ENCODE data around the gene CRAT.

Gene CRAT

DNA sequence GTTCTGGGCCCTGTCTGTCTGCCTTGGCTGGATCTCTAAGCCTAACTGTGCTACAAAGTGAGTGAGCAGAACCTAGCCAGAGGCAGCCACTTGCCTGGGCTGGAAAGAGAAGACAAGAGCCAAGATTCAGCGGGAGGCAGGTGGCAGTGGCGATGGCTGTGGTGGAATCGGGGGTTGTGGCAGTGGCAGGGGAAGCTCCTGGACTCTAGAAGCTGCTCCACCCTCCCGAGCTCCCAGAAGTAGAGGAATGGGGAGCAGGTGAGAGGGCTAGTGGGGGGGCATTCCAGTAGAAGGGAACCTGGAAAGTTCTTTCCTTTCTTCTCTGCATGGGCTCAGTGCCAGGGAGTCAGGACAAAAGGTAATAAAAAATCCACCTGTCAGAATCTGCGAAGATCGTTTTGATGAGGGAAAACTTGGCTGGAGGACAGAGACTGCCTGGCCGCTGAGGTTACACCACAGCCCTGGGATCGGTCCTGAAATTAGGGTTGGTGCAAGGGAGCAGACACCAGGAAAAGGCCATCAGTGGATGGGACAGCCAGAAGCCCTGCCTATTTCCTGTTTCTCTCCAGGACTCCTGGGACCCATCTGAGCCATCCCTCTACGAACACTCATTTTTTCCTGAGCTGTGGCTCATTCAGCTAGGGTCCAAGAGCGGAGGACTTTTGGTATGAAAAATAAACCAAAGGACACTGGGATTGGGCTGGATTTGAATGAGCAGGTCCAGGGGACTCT is 1.6 kb downstream of the CRAT start:
- DNase-seq: no peak

DNA sequence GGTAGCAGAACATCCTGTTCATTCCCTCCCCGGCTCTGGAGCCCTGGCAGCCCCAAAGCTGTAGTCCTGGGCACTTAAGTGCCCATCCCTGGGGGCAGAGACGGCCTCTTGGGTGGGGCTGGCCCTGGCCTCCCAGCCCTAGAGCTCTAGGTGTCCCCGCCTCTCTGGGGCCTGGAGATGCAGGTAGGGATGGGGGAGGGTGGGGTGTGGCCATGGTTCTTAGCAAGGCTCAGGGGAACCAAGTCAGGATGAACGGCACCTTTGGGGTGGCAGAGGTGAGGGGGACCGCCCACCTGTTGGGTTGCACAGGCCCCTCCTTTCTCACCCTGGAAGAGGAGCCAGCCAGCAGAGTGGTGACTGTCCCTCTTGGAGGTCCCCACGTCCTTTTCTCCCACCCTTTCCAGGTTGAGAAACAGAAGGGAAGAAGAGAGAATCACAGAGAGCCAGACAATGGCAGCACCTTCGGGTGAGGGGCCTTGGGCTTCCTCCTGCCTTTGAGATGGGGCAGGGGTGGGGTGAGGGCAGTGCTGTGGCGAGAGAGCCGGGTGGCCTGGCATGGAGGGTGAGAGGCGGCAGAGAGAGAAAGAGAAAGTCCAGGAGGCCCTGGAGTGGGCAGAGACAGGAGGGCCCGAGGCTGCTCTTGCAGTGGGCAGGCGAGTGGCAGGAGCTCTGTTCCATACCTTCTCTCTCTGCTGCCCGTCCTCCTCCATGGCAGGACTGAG is 2.3 kb downstream of the CRAT start:
- no peak for DNase-seq

GRCh38 chr9:129107651-129108050 is 2.9 kb downstream of the CRAT start:
- no peak for DNase-seq

GRCh38 chr9:129105857-129106694 is 4.5 kb downstream of the CRAT start:
- no peak for DNase-seq

DNA sequence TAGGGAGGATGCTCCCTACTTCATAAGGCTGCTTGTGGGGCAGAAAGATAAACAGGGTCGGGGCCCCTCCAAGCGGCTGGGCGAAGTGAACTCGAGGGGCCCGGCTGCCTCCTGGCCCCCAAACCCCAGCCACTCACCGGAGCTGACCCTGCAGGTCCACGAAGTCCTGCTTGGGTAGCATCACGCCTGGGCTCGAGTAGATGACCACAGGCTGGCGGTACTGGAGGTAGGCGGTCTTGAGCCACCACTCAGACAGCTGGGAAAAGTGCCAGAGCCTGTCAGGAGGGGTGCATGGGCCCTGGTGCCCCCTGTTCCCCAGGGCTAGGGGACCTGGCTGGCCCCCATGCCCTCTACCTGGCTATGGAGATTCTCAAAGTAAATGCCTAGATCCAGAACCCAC is 6.5 kb downstream of the CRAT start:
- no peak for DNase-seq

DNA sequence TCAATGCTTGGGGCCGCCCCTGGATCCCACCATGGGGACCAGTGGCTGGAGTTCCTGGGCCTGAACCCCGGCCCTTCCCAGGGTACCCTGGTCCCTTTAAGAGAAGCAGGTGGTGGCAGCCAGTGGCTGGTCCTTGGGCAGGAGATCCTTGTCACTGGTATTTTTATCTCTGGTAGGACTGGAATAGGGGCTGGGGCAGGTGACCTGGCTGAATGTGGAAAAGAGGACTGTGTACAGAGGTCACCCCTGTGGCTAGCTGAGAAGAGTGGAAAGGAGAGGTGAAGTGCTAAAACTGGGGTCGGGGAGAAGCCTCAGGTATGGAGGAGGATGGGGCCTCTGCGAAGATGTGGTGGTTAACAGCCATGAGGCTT is 7.0 kb downstream of the CRAT start:
- DNase-seq: no peak

DNA sequence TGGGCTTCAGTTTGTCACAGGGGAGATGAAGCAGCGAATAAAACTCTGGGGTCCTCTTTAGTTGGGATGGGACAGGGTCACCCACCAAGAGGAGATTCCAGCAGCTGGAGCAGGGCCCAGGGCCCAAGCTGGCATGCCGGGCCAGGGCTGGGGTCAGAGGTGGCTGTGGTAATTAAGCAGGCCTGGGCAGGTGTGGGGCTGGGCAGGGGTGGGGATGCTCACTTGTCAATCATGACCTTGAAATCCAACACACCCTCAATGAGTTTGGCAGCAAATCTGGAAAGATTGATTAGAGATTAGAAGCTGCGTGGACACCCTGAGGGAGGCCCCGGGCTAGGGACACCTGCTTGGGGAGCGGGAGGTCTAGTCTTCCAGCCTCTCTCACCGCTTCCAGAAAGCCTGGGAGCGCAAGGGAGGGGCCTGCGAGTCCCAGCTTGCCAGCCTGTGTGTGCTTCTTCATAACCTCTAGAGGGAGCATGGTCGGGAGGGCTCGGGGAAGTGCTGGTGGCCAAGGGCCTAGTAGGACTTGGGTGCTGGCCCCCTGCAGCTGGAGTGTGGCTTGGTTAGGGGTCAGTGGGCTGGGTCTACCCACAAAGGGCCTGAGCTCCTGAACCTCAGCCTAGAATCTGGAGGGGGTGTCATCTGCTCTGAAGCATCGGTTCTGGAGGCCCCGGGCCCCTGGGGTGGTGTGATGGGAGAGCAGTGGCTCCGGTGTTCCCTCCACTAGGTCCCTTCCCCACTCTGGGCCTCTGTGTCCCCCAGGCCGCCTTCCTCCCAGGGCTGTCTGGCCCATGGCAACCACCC is 7.6 kb downstream of the CRAT start:
- DNase-seq: no peak

- no peak for DNase-seq
Observed at GRCh38 chr9:129102095-129102525, 8.5 kb downstream of the CRAT start.

- no peak for DNase-seq
Observed at GRCh38 chr9:129101279-129101678, 9.3 kb downstream of the CRAT start.

- DNase-seq: no peak
Observed at GRCh38 chr9:129100383-129101169, 10.0 kb downstream of the CRAT start.

DNA sequence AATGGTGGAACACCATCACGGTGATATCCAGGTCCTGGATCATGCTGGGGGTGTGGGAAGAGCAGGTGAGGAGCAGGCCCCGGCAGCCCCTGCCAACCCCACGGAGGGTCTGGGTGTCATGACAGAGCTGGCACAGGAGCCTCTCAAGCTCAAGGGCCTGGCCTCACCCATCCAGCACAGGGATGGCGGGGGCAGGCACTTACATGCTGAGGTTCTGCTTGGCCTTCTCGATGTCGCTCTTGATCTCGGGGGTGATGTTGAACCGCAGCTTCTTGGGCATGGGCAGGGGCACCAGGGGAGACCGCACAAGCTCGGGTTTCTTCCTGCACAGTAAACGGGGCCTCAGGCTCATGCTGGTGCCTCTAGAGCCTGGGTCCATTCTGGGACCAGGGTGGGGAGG is 12.3 kb downstream of the CRAT start:
- DNase-seq: no peak

DNA sequence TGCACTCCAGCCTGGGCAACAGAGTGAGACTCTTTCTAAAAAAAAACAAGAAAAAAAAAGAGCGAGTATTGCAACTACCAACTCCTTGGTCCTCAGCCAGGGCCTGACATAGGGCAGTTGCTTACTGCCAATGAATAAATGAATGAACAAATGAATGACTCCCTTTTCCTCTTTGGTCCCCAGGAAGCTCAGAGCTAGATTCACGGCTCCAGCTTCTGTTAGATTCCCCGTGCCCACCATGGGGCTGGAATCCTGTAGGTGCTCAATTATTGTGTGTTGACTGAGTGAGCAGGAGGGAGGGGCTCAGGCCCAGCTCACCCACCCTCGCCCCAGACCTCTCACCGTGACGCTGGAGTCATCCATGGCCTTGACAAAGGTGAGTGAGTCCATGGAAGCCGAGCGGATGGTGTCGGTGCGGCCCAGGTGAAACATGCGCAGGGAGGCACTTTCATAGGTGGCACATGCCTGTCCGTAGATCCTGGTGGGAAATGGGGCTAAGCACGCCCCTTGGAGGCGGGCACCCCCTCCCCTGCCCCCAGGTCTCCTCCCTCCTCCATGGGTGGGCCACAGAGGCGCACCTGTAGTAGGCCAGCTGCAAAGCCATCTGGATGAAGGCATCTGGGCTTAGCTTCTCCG is 12.8 kb downstream of the CRAT start:
- DNase-seq: no peak

DNA sequence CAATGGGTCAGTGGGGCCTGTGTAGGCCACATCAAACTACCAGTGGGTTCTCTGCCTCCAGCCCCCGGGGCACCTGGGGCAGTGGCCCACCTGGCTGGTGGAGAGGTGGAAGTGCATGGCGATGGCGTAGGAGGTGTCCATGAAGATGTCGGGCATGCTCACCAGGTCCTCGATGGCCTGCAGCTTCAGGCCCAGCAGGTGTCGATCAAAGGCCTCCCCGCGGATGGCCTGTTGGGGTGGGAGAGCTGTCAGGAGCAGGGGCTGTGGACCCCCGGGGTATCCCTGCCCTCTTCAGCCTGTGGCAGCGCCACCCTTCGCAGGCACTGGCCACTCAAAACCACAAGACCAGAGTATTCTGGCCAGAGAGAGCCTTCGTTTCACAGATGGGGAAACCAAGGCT is 14.7 kb downstream of the CRAT start:
- no peak for DNase-seq

DNA sequence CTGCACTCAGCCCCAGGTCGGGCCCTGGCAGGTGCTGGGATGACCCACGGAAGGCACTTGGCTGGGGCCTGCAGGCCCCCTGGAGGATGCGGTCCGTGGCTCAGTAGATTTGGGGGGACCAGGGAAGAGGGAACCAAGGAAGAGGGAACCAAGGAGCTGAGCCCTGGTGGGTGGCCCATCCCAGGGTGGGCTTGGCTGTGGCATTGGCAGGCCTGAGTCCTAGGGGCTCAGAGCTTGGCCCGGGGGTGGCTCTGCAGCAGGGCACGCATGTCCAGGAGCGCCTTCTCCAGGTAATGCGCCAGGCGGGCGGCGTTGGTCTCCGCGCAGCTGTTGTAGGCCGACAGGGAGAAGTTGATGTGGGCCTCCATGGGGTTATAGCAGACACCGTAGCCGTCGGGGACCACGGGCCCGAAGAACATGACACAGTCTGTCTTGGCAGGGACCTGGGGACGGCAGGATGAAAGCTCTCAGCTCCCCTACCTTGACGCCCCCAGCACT is 15.4 kb downstream of the CRAT start:
- no peak for DNase-seq

DNA sequence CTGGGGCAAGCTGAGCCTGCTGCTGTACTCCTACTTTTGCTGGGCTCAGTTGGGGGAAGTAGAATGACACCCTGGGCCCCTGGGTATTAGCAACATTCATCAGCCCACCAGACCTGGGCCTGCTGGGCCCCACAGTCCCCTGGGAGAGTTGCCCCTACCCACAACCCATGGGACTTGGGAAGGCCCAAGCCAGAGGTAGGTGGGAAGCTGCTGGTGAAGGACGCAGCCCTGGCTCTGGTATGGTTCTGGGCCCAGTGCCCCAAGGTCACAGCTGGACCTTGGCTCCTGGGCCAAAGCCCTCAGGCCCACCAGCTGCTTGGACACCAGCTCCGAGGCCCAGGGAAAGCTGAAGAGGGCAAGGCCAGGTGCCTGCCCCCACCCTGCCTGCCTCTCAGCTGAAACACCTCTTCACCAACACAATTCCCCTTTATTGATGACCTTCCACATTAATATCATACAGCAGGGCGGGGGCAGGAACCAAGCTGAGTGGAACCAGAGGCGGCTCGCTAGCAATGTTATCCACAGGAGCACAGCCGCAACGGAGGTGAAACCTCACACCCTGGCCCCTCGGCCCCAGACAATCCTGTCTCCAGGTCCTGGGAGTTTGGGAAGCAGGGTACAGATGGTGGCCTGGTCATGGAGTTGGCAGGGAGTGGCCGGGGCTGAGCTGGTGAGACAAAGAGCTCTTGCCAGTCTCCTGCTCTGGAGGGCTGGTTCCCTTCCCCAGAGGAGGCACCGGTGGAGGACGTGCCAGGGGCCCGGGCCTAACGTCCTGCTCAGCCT is 16.0 kb downstream of the CRAT start:
- no peak for DNase-seq

- DNase-seq: no peak
Observed at GRCh38 chr9:129093602-129094386, 16.8 kb downstream of the CRAT start.

DNA sequence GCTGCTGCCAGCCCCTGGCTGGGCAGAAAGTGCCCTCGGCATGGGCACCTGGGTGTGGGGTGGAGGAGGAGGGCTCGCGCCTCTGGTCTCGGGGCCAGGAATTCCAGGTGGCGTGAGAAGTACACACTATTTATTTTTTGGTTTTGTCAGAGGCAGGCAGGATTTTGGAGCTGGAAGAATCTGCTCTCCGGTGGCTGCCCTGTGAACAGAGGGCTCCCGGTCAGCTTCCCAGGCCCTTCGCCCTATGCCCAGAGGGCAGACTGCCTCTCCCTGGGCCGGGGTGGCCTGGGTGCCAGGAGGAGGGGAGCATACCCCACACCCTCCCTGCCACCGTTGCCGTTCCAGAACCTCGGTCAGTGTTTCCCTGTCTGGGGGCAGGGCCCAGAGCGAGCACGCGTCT is 21.3 kb downstream of the CRAT start:
- DNase-seq: peak; percentile 11

- no peak for DNase-seq
Observed at GRCh38 chr9:129084087-129084486, 26.5 kb downstream of the CRAT start.

DNA sequence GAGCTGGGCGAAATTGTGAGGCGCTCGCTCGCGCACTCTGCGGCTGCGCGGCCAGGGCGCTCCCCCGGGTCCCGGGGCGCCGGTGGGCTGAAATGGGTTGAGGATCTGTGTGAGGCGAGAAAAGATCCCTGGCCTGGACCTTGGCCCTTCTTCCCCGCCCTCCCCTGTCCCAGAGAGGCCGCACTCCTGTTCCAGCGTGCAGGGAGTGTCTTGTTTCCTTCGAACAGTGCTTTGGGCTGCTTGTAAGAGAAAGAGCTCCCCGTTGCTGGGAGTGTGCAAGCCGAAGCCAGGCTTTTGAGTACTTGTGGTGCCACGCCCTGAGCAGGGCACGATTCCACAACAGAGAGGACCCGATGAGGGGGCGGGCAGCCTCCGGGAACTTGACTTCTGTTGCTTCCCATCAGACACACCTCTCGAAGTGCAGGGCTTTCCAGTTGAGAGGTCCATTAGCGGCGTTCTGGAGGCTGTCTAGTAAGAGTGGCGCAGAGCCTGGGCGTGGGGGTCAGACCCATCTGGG is 29.1 kb downstream of the CRAT start:
- no peak for DNase-seq

Measured in activated naive CD4-positive, alpha-beta T cell treated with anti-CD3 and anti-CD28 coated beads, Interleukin-2, amount 50 U/mL, for 16 hours (primary cell).